CD4-positive, alpha-beta T cell treated with Interleukin-17A for 4 hours (primary cell): ENCODE measurements around the gene RGS19.

Experiments
- DNase-seq: peaks from one replicate; pipeline ENCODE4 v3.0.0-alpha.2; 2020; ENCODE audit warnings: mixed read lengths

Gene RGS19

DNA sequence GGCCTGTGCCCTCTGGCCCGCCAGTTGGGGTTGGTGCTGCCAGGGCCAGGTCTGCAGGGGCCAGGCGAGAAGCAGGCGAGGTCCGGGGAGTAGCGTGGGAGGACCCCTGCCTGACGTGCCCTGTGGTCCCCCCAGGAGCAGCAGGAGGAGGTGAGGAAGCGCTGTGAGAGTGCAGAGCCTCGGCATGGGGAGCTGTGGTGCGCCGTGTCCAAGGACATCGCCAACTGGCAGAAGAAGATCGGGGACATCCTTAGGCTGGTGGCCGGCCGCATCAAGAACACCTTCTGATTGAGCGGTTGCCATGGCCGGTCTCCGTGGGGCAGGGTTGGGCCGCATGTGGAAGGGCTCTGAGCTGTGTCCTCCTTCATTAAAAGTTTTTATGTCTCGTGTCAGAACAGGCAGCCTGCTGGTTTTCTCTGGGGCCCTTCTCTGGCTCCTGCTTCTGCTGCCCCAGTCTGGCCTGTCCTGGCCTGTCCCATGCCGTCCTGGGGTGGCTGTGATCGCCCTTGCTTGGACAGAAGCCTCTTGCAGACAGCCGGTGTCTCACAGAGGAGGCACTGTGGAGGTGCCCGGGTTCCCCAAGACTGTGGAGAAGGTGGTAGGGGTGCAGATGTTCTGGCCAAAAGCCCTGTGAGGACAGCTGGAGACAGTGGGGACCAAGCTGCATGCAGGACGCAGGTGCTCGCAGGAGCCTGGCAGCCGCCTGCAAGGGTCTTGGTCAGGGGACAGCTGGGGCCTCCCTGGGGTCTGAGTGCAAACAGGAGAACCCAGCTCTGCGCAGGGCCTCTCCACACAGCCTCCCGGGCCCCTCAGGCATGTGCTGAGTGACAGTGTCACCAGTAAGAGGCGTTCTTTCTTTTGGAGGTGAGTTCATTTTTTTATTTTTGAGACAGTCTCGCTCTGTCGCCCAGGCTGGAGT lies 46.4 kb downstream of the RGS19 start:
- DNase-seq = no peak

GRCh38 chr20:64031822-64032314 lies 47.5 kb downstream of the RGS19 start:
- no peak for DNase-seq

DNA sequence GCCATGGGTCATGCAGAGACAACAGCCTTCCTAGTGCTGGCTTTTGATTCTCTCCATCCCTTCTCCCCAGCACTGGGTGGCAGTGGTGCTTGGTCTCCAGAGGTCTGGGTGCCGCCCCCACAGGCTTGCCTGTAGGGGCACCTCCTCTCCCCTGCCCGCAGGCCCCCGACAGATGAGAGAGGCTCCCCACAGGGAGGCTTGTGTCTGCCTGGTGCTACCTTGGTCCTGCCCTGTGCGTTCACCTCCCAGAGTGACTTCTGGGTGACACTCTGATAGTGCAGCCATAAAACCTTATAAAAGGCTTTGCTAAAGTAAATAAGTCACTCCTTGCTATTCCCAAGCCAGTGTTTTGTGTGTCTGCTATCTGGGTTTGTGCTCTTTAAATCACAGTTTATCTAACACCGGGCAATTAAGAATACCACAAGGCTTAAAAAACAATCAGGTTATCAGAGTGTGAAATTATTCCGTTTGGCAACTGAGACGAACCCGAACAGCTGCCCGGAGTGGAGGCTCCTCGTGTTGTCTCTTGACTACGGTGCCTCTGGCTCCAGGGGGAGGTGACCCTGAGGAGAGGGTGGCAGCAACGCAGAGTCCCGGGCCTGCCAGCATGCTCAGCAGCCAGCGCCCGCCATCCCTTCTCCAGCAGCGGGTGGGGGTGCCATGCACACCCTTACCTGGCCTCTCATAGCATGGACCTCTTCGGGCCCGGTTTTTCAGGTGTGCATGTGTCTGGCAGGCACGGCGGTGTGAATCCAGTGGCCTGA lies 48.8 kb downstream of the RGS19 start:
- DNase-seq = no peak

- DNase-seq = no peak
Measured at GRCh38 chr20:64029293-64030117, 49.8 kb downstream of the RGS19 start.

DNA sequence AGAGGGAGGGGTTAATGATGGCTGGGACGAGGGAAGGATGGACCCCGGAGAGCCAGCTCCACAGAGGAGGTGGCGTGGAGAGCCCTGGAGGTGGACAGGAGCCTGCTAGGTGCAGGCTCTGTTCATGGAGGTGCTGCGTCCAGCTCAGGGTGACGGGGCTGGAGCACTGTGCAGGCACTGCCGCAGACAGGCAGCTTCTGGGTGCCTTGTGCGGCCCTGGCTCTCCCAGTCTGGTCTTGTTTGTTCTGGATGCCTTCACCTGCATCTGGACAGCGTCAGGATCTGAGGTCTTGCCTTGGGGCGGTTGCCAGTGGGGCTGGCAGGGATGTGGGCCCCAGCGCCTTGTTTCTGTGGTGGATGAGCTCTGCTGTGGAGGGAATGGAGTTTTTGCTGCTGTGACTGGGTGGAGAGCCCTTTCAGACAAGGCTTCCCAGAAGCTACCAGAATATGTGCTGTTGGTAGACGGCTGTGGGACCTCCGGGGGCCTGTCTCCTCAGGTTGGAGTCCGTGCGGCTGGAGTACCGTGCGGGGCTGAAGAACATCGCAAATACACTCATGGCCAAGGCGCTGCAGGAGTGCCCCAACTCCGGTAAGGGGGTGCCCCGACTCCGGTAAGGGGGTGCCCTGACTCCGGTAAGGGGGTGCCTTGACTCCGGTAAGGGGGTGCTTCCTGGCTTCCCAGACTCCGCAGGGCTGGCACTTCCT lies 51.2 kb downstream of the RGS19 start:
- DNase-seq = no peak

- DNase-seq = no peak
Measured at GRCh38 chr20:64025826-64026412, 53.4 kb downstream of the RGS19 start.

GRCh38 chr20:64025101-64025825 lies 54.1 kb downstream of the RGS19 start:
- DNase-seq = no peak

DNA sequence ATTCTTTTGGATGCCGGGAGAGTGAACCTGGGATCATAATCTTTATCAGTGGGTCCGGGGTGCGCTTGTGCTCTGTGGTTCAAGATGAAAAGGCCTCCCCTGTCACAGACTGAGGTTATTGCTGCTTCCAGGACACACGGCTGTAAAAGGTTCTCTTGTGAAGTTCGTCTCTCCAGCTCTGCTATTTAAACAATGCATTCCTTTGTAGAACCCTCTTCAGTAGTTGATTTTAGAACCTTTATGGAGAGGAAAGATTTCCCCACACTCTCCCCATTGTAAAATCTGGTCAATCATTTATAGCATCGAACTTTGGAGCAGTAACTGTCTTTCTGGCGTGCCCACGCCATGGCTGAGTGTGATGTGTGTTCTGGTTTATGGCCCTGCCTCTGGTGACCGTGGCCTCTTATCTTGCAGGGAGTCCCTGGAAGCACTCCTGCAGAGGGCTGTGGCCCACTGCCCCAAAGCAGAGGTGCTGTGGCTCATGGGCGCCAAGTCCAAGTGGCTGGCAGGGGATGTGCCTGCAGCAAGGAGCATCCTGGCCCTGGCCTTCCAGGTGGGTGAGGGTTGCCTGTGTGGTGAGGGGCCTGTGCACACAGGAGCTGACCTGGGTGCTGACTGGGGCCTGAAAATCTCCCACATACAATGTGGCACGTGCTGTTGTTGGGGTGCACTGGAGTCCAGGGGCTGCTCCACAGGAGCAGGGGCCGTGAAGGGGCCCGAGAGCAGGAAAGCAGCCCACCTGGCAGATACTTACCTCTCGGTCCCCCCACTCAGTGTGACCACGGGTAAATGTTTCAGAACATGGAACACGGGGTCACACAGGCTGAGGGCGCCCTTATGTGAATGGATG lies 55.0 kb downstream of the RGS19 start:
- no peak for DNase-seq

DNA sequence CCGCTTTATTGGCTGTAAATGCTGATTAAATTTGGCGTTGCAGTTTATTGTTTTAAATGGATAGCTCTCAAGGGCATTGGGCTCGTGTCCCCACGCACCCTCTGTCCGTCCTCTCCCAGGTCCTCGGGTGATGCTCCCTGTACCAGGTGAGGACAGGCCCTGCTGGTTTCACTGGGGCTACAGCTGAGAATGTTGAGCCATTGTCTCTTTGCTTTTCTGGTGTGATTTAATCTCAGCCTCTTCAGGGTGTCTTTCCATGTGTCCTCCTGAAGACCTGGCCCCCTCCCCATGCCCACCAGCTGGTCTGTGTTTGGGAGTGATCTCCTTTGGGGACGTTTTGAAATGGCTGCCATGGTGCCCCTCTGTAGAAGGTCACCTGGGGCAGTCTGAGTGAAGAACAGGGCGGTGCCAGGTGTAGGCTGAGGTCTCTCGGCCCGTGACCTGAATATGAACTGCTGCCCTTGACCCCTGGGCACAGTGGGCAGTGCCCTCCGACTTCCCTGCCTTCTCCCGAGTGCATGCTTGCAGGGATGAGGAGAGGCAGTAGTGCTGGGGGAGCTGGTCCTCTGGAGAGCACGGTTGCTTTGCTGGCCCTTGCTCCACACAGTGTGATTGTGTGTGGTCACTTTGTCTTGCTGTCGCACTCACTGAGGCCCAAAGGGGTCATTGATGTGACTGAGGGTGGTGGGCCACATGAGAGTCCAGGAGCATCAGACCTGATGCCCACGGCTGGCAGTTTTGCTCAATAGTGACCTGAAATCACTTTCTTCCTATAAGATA lies 55.8 kb downstream of the RGS19 start:
- DNase-seq = no peak
